Memory B cell (primary cell): ENCODE data around the gene RHD.
"Not testable (repeated sequence)": the region's sequence is repeated elsewhere in the genome, so short reads cannot be mapped to it uniquely, and the experiment has no call there.

ENCODE experiments used
- ATAC-seq: fragments of 150-1000 bp; cut with Tn5 transposase; 2 replicates; pipeline ENCODE4 v1.10.0; 2021; ENCODE audit warnings: low read depth, mild to moderate bottlenecking, moderate library complexity
- DNase-seq, 2 donors: peaks; one replicate each; pipeline ENCODE4 v3.0.0; 2022; ENCODE audit warnings: low spot score in 2 of 2
- H3K27ac Mint-ChIP-seq: one replicate; pipeline ENCODE4 v1.8.0; 2022; ENCODE audit warnings: mild to moderate bottlenecking, moderate library complexity, mixed read lengths
- H3K27me3 Mint-ChIP-seq: one replicate; pipeline ENCODE4 v1.8.0; 2022; ENCODE audit warnings: mixed read lengths
- H3K36me3 Mint-ChIP-seq: one replicate; pipeline ENCODE4 v1.8.0; 2022; ENCODE audit warnings: mild to moderate bottlenecking, mixed read lengths
- H3K4me1 Mint-ChIP-seq: one replicate; pipeline ENCODE4 v1.8.0; 2022; ENCODE audit warnings: mixed read lengths
- H3K4me3 Mint-ChIP-seq: one replicate; pipeline ENCODE4 v1.8.0; 2022; ENCODE audit warnings: mild to moderate bottlenecking, moderate library complexity, mixed read lengths
- H3K9me3 Mint-ChIP-seq: one replicate; pipeline ENCODE4 v1.8.0; 2022; ENCODE audit warnings: mixed read lengths

The RHD gene

DNA sequence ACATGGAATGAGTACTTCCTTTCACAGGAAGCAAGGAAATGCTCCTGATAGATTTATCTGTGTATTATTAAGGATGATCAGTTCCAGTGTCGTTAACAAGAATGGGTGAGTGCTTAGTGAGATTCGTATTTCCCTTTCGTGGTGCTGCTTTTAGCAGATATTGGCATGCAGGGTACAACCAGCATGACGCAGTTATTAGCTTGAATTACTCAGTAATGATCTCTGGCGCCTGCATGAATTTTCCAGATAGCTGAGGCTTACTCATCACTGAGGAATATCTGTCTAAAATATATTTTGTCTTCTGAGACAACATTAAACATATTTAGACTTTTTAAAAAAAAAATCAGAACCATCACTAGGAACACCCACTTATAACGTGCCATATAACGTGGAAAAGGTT is 99.4 kb downstream of the RHD start:
- H3K27ac Mint-ChIP-seq, H3K4me3 Mint-ChIP-seq, H3K36me3 Mint-ChIP-seq, H3K27me3 Mint-ChIP-seq, ATAC-seq, DNase-seq, H3K9me3 Mint-ChIP-seq, H3K4me1 Mint-ChIP-seq: not testable (repeated sequence)

DNA sequence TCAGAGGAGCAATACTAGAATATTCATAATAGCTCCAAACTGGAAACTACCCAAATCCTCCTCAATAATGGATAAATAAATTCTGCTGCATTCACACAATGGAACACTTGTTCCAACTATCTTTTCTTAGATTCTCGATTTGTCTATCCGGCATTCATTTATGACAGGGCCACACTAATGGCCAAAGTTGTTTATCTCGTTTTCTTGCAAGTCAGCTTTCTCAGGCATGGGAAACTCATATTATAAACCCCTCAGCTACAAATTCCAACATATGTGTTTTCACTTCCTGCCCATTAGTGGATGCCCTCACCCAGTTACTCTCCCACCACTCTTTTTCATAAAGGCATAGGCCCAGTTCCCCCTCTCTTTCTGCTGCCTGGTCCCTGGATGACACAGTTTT is 106.1 kb downstream of the RHD start:
- not testable (repeated sequence) for H3K4me3 Mint-ChIP-seq, H3K27me3 Mint-ChIP-seq, H3K36me3 Mint-ChIP-seq, H3K27ac Mint-ChIP-seq, DNase-seq, H3K9me3 Mint-ChIP-seq, H3K4me1 Mint-ChIP-seq, ATAC-seq
